Measurements from ENCODE around the gene STUM.
A peak's percentile ranks its signal among the peaks of the same experiment; 100 is the strongest.

The STUM gene

DNA sequence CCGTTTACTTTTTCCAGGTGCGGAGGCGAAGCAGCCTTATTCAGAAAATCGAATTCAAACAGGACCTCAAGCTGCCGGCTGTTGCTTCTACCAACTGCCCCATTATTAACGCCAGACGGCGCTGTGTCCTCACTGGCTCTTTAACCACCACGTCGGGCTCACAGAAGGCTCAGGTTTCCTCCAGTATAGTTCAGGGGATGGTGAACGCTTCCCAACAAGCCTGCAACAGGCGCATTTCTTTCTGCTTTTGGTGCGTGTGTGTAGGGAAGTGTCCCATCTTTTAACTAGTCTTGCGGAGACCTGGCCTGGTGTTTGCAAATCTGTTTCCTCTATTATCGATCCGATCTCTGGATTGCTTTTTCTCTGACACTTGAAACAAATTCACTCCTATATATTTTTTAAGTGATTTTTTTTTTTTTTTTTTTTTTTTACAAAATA is 791 bp upstream of the STUM start:
- 4 to 8% methylated on average over 14 to 16 of the region's 16 CpGs for WGBS, 2 experiments
- Histone ChIP-seq H3K9me3 (ENCODE audit: control insufficient read depth, low read length) (no peaks in the 10 kb centered on the region), H3K27ac (ENCODE audit: insufficient read depth, low read depth, low read length, poor library complexity, severe bottlenecking) (no peak overlapping the region), H3K36me3 (ENCODE audit: control insufficient read depth, insufficient read depth, low read length) (no peaks in the 10 kb centered on the region), H3K4me1 (ENCODE audit: control insufficient read depth, insufficient read depth, low read length) (peaks cover 5% of the 10 kb centered on the region), H3K4me3 (ENCODE audit: insufficient read depth, low read depth, low read length) (no peak overlapping the region), H3K27me3 (ENCODE audit: control insufficient read depth, insufficient read depth, low read length, poor library complexity, severe bottlenecking) (peaks cover 44% of the 10 kb centered on the region)

DNA sequence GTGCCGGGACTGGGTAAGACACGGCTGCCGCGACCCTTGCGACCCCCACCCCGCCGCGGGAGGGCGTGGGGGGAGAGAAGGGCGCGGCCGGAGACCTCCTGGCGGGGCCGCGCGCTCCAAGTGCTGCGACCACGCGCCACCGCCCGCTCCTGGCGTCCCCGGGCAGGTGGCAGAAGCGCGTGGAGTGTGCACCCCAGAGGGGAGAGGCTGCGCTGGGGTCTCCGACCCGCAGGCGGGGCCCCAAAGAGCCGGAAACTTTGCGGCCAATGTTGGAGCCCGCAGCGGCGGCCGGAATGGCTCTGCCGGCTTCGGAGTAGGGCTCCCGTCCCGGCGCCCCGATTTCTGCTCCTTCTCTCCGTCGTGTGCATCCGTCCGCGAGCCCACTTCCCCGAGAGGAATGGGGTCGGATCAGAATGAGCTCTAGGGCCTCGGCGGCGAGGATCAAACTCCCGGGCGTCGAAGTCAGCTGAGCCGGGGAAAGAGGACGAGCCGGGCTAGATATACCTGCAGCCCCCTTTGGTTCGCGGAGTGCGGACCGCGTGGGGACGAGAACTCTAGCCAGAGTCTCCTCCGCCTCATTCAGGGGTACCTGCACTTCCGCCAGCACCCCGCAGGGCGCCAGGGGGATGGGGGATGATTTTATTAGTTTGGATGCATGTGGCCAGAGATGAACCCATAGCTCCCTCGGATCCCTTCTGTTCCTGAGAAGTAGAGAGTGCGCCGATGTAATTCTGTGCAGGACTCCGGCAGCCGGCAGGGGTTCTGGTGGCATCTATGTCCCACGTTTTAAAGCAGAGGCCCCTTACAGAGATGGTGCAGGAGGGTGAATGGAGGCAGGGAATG is 751 bp downstream of the STUM start:
- Histone ChIP-seq H3K4me1 (ENCODE audit: control insufficient read depth, insufficient read depth, low read length) (peaks cover 5% of the 10 kb centered on the region), H3K27me3 (ENCODE audit: control insufficient read depth, insufficient read depth, low read length, poor library complexity, severe bottlenecking) (peaks cover 44% of the 10 kb centered on the region), H3K4me3 (ENCODE audit: insufficient read depth, low read depth, low read length) (peak overlapping the region; percentile 35), H3K9me3 (ENCODE audit: control insufficient read depth, low read length) (no peaks in the 10 kb centered on the region), H3K36me3 (ENCODE audit: control insufficient read depth, insufficient read depth, low read length) (no peaks in the 10 kb centered on the region), H3K27ac (ENCODE audit: insufficient read depth, low read depth, low read length, poor library complexity, severe bottlenecking) (no peak overlapping the region)
- WGBS, 2 experiments = 1 to 2% methylated on average over 73 of the region's 73 CpGs

GRCh38 chr1:226549937-226550671 is 1.5 kb downstream of the STUM start:
- Histone ChIP-seq H3K4me3 (ENCODE audit: insufficient read depth, low read depth, low read length) (peak overlapping the region; percentile 35), H3K27ac (ENCODE audit: insufficient read depth, low read depth, low read length, poor library complexity, severe bottlenecking) (no peak overlapping the region), H3K4me1 (ENCODE audit: control insufficient read depth, insufficient read depth, low read length) (peaks cover 5% of the 10 kb centered on the region), H3K9me3 (ENCODE audit: control insufficient read depth, low read length) (no peaks in the 10 kb centered on the region), H3K36me3 (ENCODE audit: control insufficient read depth, insufficient read depth, low read length) (no peaks in the 10 kb centered on the region), H3K27me3 (ENCODE audit: control insufficient read depth, insufficient read depth, low read length, poor library complexity, severe bottlenecking) (peaks cover 44% of the 10 kb centered on the region)
- 7% methylated on average over 21 of the region's 21 CpGs for WGBS, 2 experiments

- H3K4me3 ChIP-seq (ENCODE audit: insufficient read depth, low read depth, low read length) = no peak overlapping the region
- H3K27me3 ChIP-seq (ENCODE audit: control insufficient read depth, insufficient read depth, low read length, poor library complexity, severe bottlenecking) = peaks cover 44% of the 10 kb centered on the region
- H3K27ac ChIP-seq (ENCODE audit: insufficient read depth, low read depth, low read length, poor library complexity, severe bottlenecking) = no peak overlapping the region
- H3K9me3 ChIP-seq (ENCODE audit: control insufficient read depth, low read length) = no peaks in the 10 kb centered on the region
- H3K36me3 ChIP-seq (ENCODE audit: control insufficient read depth, insufficient read depth, low read length) = no peaks in the 10 kb centered on the region
- peaks cover 5% of the 10 kb centered on the region for H3K4me1 ChIP-seq (ENCODE audit: control insufficient read depth, insufficient read depth, low read length)
- WGBS, 2 experiments = 62 to 63% methylated on average over 5 of the region's 5 CpGs
These were observed 2.1 kb downstream of the STUM start for GRCh38 chr1:226550672-226551041.

- WGBS, 2 experiments = 69 to 78% methylated on average over 2 of the region's 2 CpGs
- Histone ChIP-seq H3K27me3 (ENCODE audit: control insufficient read depth, insufficient read depth, low read length, poor library complexity, severe bottlenecking) (peaks cover 44% of the 10 kb centered on the region), H3K27ac (ENCODE audit: insufficient read depth, low read depth, low read length, poor library complexity, severe bottlenecking) (no peak overlapping the region), H3K36me3 (ENCODE audit: control insufficient read depth, insufficient read depth, low read length) (no peaks in the 10 kb centered on the region), H3K4me3 (ENCODE audit: insufficient read depth, low read depth, low read length) (no peak overlapping the region), H3K4me1 (ENCODE audit: control insufficient read depth, insufficient read depth, low read length) (peaks cover 5% of the 10 kb centered on the region), H3K9me3 (ENCODE audit: control insufficient read depth, low read length) (no peaks in the 10 kb centered on the region)
These were observed 2.7 kb downstream of the STUM start for GRCh38 chr1:226551299-226551698.

DNA sequence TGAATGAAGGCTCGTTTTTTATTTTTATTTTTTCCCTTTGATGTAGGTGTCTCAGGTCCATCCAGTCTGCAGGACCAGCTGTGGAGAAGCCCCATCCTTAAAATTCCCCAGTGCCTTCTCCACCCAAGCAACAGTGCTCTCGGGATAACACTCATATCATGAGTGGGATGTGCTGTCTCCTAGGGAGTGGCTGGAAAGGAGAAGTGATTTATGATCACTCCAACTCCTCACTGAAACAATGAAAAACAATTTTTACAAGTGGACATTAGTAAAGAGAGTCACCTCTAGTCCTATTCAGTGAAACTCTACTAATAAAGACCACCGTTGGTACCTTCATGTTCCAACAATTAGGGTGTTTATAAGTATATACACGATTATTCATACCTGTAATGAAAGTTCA is 3.5 kb downstream of the STUM start:
- no peak overlapping the region for H3K4me3 ChIP-seq (ENCODE audit: insufficient read depth, low read depth, low read length)
- no peaks in the 10 kb centered on the region for H3K9me3 ChIP-seq (ENCODE audit: control insufficient read depth, low read length)
- peaks cover 5% of the 10 kb centered on the region for H3K4me1 ChIP-seq (ENCODE audit: control insufficient read depth, insufficient read depth, low read length)
- peaks cover 44% of the 10 kb centered on the region for H3K27me3 ChIP-seq (ENCODE audit: control insufficient read depth, insufficient read depth, low read length, poor library complexity, severe bottlenecking)
- H3K27ac ChIP-seq (ENCODE audit: insufficient read depth, low read depth, low read length, poor library complexity, severe bottlenecking) = no peak overlapping the region
- no peaks in the 10 kb centered on the region for H3K36me3 ChIP-seq (ENCODE audit: control insufficient read depth, insufficient read depth, low read length)
- WGBS, 2 experiments = 88 to 94% methylated on average over 2 to 4 of the region's 4 CpGs

DNA sequence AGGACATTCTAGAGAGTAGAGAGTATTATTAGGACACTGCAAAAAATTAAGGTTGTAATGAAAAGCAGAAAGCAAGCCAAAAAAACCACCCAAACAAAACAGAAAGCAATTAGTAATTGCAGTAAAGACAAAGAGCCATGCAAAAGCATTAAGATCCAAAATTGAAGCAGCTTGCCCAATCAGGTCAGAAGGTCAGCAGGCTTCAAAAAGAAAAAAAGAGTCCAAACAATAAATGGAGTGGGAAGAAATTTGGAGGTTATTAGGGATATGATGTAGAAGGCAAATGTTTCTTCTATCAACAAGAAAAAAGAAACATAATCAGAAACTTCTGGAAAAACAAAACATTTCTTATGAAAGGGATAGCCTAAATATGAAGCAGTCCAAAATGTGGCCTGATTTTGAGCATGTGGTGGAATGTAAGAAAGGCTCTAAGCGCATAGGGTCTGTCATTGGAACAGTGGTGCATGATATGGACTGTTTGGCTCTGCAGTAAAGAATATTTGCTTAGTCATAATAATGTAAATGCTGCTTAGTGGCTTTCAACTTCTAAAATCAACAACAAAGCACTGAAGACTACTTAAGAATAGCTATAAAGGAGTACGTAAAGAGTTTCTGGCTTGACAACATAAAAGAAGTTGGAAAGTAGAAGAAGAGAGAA is 4.8 kb downstream of the STUM start:
- WGBS, 2 experiments = 99 to 100% methylated on average over 1 to 2 of the region's 2 CpGs
- H3K27ac ChIP-seq (ENCODE audit: insufficient read depth, low read depth, low read length, poor library complexity, severe bottlenecking) = no peak overlapping the region
- H3K4me3 ChIP-seq (ENCODE audit: insufficient read depth, low read depth, low read length) = no peak overlapping the region
- peaks cover 5% of the 10 kb centered on the region for H3K4me1 ChIP-seq (ENCODE audit: control insufficient read depth, insufficient read depth, low read length)
- peaks cover 41% of the 10 kb centered on the region for H3K27me3 ChIP-seq (ENCODE audit: control insufficient read depth, insufficient read depth, low read length, poor library complexity, severe bottlenecking)
- H3K9me3 ChIP-seq (ENCODE audit: control insufficient read depth, low read length) = no peaks in the 10 kb centered on the region
- no peaks in the 10 kb centered on the region for H3K36me3 ChIP-seq (ENCODE audit: control insufficient read depth, insufficient read depth, low read length)

- Histone ChIP-seq H3K4me1 (ENCODE audit: control insufficient read depth, insufficient read depth, low read length) (peaks cover 5% of the 10 kb centered on the region), H3K27me3 (ENCODE audit: control insufficient read depth, insufficient read depth, low read length, poor library complexity, severe bottlenecking) (peaks cover 36% of the 10 kb centered on the region), H3K36me3 (ENCODE audit: control insufficient read depth, insufficient read depth, low read length) (no peaks in the 10 kb centered on the region), H3K9me3 (ENCODE audit: control insufficient read depth, low read length) (no peaks in the 10 kb centered on the region), H3K27ac (ENCODE audit: insufficient read depth, low read depth, low read length, poor library complexity, severe bottlenecking) (no peak overlapping the region), H3K4me3 (ENCODE audit: insufficient read depth, low read depth, low read length) (no peak overlapping the region)
- 88 to 96% methylated on average over 6 of the region's 6 CpGs for WGBS, 2 experiments
These were observed 5.3 kb downstream of the STUM start for GRCh38 chr1:226553924-226554282.

- no peak overlapping the region for H3K4me3 ChIP-seq (ENCODE audit: insufficient read depth, low read depth, low read length)
- no peak overlapping the region for H3K27ac ChIP-seq (ENCODE audit: insufficient read depth, low read depth, low read length, poor library complexity, severe bottlenecking)
- peaks cover 24% of the 10 kb centered on the region for H3K27me3 ChIP-seq (ENCODE audit: control insufficient read depth, insufficient read depth, low read length, poor library complexity, severe bottlenecking)
- H3K9me3 ChIP-seq (ENCODE audit: control insufficient read depth, low read length) = no peaks in the 10 kb centered on the region
- WGBS, 2 experiments = 89 to 93% methylated on average over 4 of the region's 4 CpGs
- no peaks in the 10 kb centered on the region for H3K36me3 ChIP-seq (ENCODE audit: control insufficient read depth, insufficient read depth, low read length)
- no peaks in the 10 kb centered on the region for H3K4me1 ChIP-seq (ENCODE audit: control insufficient read depth, insufficient read depth, low read length)
These were observed 6.5 kb downstream of the STUM start for GRCh38 chr1:226555092-226555491.

GRCh38 chr1:226557424-226557823 is 8.9 kb downstream of the STUM start:
- Histone ChIP-seq H3K36me3 (ENCODE audit: control insufficient read depth, insufficient read depth, low read length) (no peaks in the 10 kb centered on the region), H3K9me3 (ENCODE audit: control insufficient read depth, low read length) (no peaks in the 10 kb centered on the region), H3K27me3 (ENCODE audit: control insufficient read depth, insufficient read depth, low read length, poor library complexity, severe bottlenecking) (peaks cover 3% of the 10 kb centered on the region), H3K27ac (ENCODE audit: insufficient read depth, low read depth, low read length, poor library complexity, severe bottlenecking) (no peak overlapping the region), H3K4me1 (ENCODE audit: control insufficient read depth, insufficient read depth, low read length) (no peaks in the 10 kb centered on the region), H3K4me3 (ENCODE audit: insufficient read depth, low read depth, low read length) (no peak overlapping the region)
- 81 to 87% methylated on average over 2 of the region's 2 CpGs for WGBS, 2 experiments

Measured in ectodermal cell (in vitro differentiated cells).